Measurements from ENCODE around the gene SART3. TPM values are rescaled to one million over a fixed set of nuclear protein-coding genes. Genes with fewer than 3 reads are reported as not detected.
A peak's percentile ranks its signal among the peaks of the same experiment; 100 is the strongest.

Gene SART3
- total and polyA plus RNA-seq, 2 of the 4 experiments (the other 2 are of a cell fraction), result 22.6 to 37.8 TPM

GRCh38 chr12:108563136-108563803, 2.3 kb upstream of the SART3 start (continued):
- peak; percentile 32; the same call in 1 of the 2 replicates for TF ChIP-seq CEBPB (IDR thresholded peaks at IDR 0.05; ENCODE audit: low read depth, low read length)
- no peak for TF ChIP-seq RFX5 (IDR thresholded peaks at IDR 0.05; ENCODE audit: low read depth, low read length)
- TF ChIP-seq MXI1 (IDR thresholded peaks at IDR 0.05; ENCODE audit: borderline replicate concordance, low read depth, low read length), result 0 out of 2 replicates have a peak, but pooled peaks have one; percentile 12

DNA sequence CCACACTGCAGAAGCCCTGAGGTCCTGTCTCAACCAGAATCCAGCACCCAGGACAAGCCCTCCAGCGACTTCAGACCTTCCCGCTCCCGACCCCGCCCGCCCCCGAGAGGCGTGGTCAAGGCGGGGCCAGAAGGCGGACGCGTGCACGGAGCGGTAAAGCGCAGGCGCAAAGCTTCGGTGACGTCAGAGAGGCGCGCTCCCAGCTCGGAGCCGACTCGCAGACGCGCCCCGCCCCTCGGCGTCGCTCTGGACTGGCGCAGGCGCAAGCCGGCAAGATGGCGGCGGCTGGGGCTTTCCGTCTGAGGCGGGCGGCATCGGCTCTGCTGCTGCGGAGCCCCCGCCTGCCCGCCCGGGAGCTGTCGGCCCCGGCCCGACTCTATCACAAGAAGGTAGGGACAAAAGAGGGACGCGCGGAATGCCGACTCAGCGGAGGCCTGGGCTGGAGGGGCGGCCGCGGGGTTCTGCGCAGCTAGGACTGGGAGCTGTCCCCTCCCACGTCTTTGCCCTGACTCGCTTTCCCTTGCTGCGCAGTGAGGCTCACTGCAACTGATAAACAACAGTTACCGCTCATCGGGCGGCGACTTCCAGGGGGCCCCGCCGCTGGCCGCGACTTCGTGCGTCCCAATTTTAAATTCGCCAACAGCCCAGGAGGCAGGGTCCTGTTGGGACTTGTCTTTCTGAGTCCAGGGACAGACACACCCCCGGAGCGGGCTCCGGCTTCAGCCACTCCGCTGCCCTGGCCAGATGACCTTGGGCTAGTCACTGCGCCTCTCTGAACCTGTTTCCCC, 1.6 kb upstream of the SART3 start, which contains the start of gene ISCU:
Gene ISCU (plus strand): TSS at position 249 of the 788 bp plus-strand sequence. CDS start 27 bp downstream, at position 276.
- WGBS, 2 experiments (ENCODE audit: extremely low coverage in 2 of 2, insufficient read length in 1 of 2), result 0% methylated on average over 44 of the region's 72 CpGs; no CpG with 5 or more reads in 1 of the 2 experiments
- H3K9me3 ChIP-seq (ENCODE audit: control insufficient read depth, insufficient read depth, low read length), result no peaks in the 10 kb centered on the region
- peak within 1 kb of the TSS; percentile 93; the same call in 1 of the 2 replicates for H3K14ac ChIP-seq (replicated peaks; ENCODE audit: low read depth, low read length)
- H3K18ac ChIP-seq (ENCODE audit: low read depth, low read length), result peak within 1 kb of the TSS; percentile 11
- peak; percentile 99 for TF ChIP-seq MAZ (IDR thresholded peaks at IDR 0.05; ENCODE audit: borderline replicate concordance, low read depth, low read length)
- TF ChIP-seq POLR2A (IDR thresholded peaks at IDR 0.05; ENCODE audit: low read depth, low read length), result peak; percentile 88
- peak; percentile 75 for TF ChIP-seq BHLHE40 (IDR thresholded peaks at IDR 0.05; ENCODE audit: low read depth, low read length)
- peak; percentile 80; the same call in 1 of the 2 replicates for TF ChIP-seq MXI1 (IDR thresholded peaks at IDR 0.05; ENCODE audit: borderline replicate concordance, low read depth, low read length)
- TF ChIP-seq, protein P1, sequence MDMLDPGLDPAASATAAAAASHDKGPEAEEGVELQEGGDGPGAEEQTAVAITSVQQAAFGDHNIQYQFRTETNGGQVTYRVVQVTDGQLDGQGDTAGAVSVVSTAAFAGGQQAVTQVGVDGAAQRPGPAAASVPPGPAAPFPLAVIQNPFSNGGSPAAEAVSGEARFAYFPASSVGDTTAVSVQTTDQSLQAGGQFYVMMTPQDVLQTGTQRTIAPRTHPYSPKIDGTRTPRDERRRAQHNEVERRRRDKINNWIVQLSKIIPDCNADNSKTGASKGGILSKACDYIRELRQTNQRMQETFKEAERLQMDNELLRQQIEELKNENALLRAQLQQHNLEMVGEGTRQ (IDR thresholded peaks at IDR 0.05; ENCODE audit: low read depth, low read length), result no peak
- TF ChIP-seq, protein P2, sequence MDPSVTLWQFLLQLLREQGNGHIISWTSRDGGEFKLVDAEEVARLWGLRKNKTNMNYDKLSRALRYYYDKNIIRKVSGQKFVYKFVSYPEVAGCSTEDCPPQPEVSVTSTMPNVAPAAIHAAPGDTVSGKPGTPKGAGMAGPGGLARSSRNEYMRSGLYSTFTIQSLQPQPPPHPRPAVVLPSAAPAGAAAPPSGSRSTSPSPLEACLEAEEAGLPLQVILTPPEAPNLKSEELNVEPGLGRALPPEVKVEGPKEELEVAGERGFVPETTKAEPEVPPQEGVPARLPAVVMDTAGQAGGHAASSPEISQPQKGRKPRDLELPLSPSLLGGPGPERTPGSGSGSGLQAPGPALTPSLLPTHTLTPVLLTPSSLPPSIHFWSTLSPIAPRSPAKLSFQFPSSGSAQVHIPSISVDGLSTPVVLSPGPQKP (IDR thresholded peaks at IDR 0.05; ENCODE audit: borderline replicate concordance, low read depth, low read length), result no peak
- no peak for TF ChIP-seq RAD21 (IDR thresholded peaks at IDR 0.05; ENCODE audit: low read length)
- no peak for TF ChIP-seq RCOR1 (IDR thresholded peaks at IDR 0.05; ENCODE audit: insufficient replicate concordance, low read length)
- no peak for TF ChIP-seq SMC3 (IDR thresholded peaks at IDR 0.05; ENCODE audit: low read depth, low read length)
- BruUV-seq (replicated peaks), result no TSS peak
- H3K4me2 ChIP-seq (ENCODE audit: low read depth, low read length), result peak within 1 kb of the TSS; percentile 99
- peaks cover 15 to 56% of the 10 kb centered on the region in 2 experiments for H3K79me1 ChIP-seq (ENCODE audit: low read depth in 1 of 2, low read length in 2 of 2)
- no peaks in the 10 kb centered on the region for H3K27me3 ChIP-seq (ENCODE audit: control insufficient read depth, insufficient read depth, low read length)
- no peaks in the 10 kb centered on the region for H3K4me1 ChIP-seq (ENCODE audit: control insufficient read depth, insufficient read depth, low read length)
- peak within 1 kb of the TSS; percentile 92 for H3K4me3 ChIP-seq (ENCODE audit: insufficient read depth, low read depth, low read length)
- intact Hi-C loops (cut with micrococcal nuclease), result loop anchor here (1.0 to 2.0 kb wide), 7 partner anchors 46 to 531 kb away; partner anchors contain the start of genes ALKBH2 and CORO1C
- H2BK5ac ChIP-seq (ENCODE audit: low read depth, low read length, poor library complexity, severe bottlenecking), result peak within 1 kb of the TSS; percentile 88
- ATAC-seq (ENCODE audit: low read depth) (peak; percentile 86), DNase-seq (peak; percentile 95)
- peak within 1 kb of the TSS; percentile 80 to 97 for H4K8ac ChIP-seq (ENCODE audit: low read depth in 2 of 2, low read length in 2 of 2)
- H4K20me1 ChIP-seq (ENCODE audit: insufficient read depth, low read length), result peaks cover 23% of the 10 kb centered on the region
- H2BK120ac ChIP-seq (ENCODE audit: low read depth, low read length), result peak within 1 kb of the TSS; percentile 64; the same call in 1 of the 2 replicates
- H2AFZ ChIP-seq (replicated peaks; ENCODE audit: low read length, poor library complexity), result peak within 1 kb of the TSS; percentile 98
- H3K56ac ChIP-seq (ENCODE audit: extremely low read depth, insufficient read depth, low read length), result peak within 1 kb of the TSS; percentile 91
- H3K9me1 ChIP-seq (ENCODE audit: insufficient read depth, low read length), result peaks cover 9% of the 10 kb centered on the region; the same call in 1 of the 2 replicates
- peak within 1 kb of the TSS; percentile 86 for H3K4ac ChIP-seq (ENCODE audit: low read depth, low read length)
- CTCF ChIA-PET, result no interaction called here
- no peak within 1 kb of the TSS for H2BK20ac ChIP-seq (ENCODE audit: low read depth, low read length)
- H3K36me3 ChIP-seq (ENCODE audit: control insufficient read depth, insufficient read depth, low read length), result peaks cover 28% of the 10 kb centered on the region
- in situ Hi-C loops (cut with MboI; ENCODE audit: low sequenced_read_pairs), result loop anchor here (5.0 to 10.0 kb wide), 2 partner anchors 392 to 530 kb away; partner anchors contain the start of gene ALKBH2
- H2AK9ac ChIP-seq (replicated peaks; ENCODE audit: low read depth, low read length, poor library complexity), result peak within 1 kb of the TSS; percentile 98
- no peak within 1 kb of the TSS; the same call in 2 of the 3 replicates for H2BK15ac ChIP-seq (ENCODE audit: low read depth, low read length)
- H3K9ac ChIP-seq (ENCODE audit: low read depth, low read length), result peak within 1 kb of the TSS; percentile 88
- dilution Hi-C loops (cut with HindIII; ENCODE audit: low sequenced_read_pairs, unreplicated experiment), result no loop called here
- H3K27ac ChIP-seq (ENCODE audit: insufficient read depth, low read length), result peak within 1 kb of the TSS; percentile 89
- peak within 1 kb of the TSS; percentile 86 for H4K5ac ChIP-seq (ENCODE audit: low read depth, low read length)
- H3K23ac ChIP-seq (ENCODE audit: low read depth, low read length), result peak within 1 kb of the TSS; percentile 88
- peak within 1 kb of the TSS; percentile 80 for H4K91ac ChIP-seq (ENCODE audit: insufficient read depth, low read depth, low read length)
- H2AK5ac ChIP-seq (ENCODE audit: low read depth, low read length), result peak within 1 kb of the TSS; percentile 59
- POLR2A ChIA-PET (ENCODE audit: unreplicated experiment), result no interaction called here

Measured in IMR-90 (cell line).